ENCODE data around the gene FMNL2. TPM values are rescaled to one million over a fixed set of nuclear protein-coding genes. Genes with fewer than 3 reads are reported as not detected.
A peak's percentile ranks its signal among the peaks of the same experiment; 100 is the strongest.
"Not testable (repeated sequence)": the region's sequence is repeated elsewhere in the genome, so short reads cannot be mapped to it uniquely, and the experiment has no call there.

FMNL2 gene
- total and polyA plus RNA-seq, 8 donors: 7.8 to 100.0 (median 36.5) TPM

- no peaks in the 10 kb centered on the region for H3K36me3 ChIP-seq
- WGBS, 5 donors: 23 to 37% (median 30%) methylated on average over 8 of the region's 8 CpGs
- peak overlapping the region in 1 of 4 donors; percentile 17 for H3K4me3 ChIP-seq
- intact Hi-C loops (cut with DNase I; ENCODE audit: low total_unique reads): no loop called here
- TF ChIP-seq CTCF (IDR thresholded peaks at IDR 0.05) (no peak), POLR2A (IDR thresholded peaks at IDR 0.05) (no peak), POLR2AphosphoS5 (IDR thresholded peaks at IDR 0.05) (no peak), EP300 (IDR thresholded peaks at IDR 0.05) (no peak)
- DNase-seq: no peak
- no peaks in the 10 kb centered on the region for H3K27me3 ChIP-seq
- H3K27ac ChIP-seq: peak overlapping the region; percentile 31 to 67 (median 43)
- H3K4me1 ChIP-seq: peaks cover 52 to 100% (median 79%) of the 10 kb centered on the region in 4 donors
- H3K9me3 ChIP-seq: no peaks in the 10 kb centered on the region
Measured at GRCh38 chr2:152468899-152469692, 134.1 kb downstream of the FMNL2 start.

GRCh38 chr2:152470861-152471854 is 136.2 kb downstream of the FMNL2 start:
- Histone ChIP-seq H3K4me1 (peaks cover 56 to 97% (median 72%) of the 10 kb centered on the region in 4 donors), H3K4me3 (no peak overlapping the region), H3K36me3 (no peaks in the 10 kb centered on the region), H3K27me3 (no peaks in the 10 kb centered on the region), H3K9me3 (no peaks in the 10 kb centered on the region), H3K27ac (peak overlapping the region; percentile 56 to 82 (median 69))
- intact Hi-C loops (cut with DNase I; ENCODE audit: low total_unique reads): no loop called here
- TF ChIP-seq CTCF (IDR thresholded peaks at IDR 0.05) (no peak), POLR2A (IDR thresholded peaks at IDR 0.05) (no peak), EP300 (IDR thresholded peaks at IDR 0.05) (no peak), POLR2AphosphoS5 (IDR thresholded peaks at IDR 0.05) (no peak)
- no peak for DNase-seq
- WGBS, 5 donors: 14 to 30% (median 20%) methylated on average over 12 of the region's 12 CpGs

DNA sequence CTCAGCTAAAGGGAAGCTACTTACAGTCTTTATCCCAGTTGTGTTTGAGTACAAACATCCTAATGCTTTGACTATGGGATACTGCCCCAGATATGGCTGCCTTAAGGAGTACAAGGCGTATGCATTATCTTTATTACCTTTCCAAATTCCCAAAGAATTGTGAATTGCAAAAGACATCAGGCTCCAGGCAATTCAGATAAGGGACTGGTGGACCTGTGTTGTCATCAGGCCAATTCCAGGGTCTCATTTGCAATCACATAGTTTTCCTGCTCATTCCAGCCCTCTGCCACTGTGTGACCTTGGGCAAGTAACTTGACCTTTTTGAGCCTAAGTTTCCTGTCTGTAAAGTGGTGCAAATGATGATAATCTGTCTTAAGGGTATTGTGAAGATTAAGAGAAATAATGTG is 137.5 kb downstream of the FMNL2 start:
- Histone ChIP-seq H3K27ac (peak overlapping the region in 3 of 5 donors; percentile 25 to 69 (median 56)), H3K4me3 (no peak overlapping the region), H3K27me3 (no peaks in the 10 kb centered on the region), H3K4me1 (peaks cover 47 to 84% (median 60%) of the 10 kb centered on the region in 4 donors), H3K9me3 (no peaks in the 10 kb centered on the region), H3K36me3 (no peaks in the 10 kb centered on the region)
- no peak for DNase-seq
- WGBS, 5 donors: 52 to 76% (median 55%) methylated on average over 1 of the region's 1 CpG
- intact Hi-C loops (cut with DNase I; ENCODE audit: low total_unique reads): no loop called here
- TF ChIP-seq CTCF (IDR thresholded peaks at IDR 0.05): no peak
- no peak for TF ChIP-seq POLR2AphosphoS5 (IDR thresholded peaks at IDR 0.05)
- no peak for TF ChIP-seq EP300 (IDR thresholded peaks at IDR 0.05)
- no peak for TF ChIP-seq POLR2A (IDR thresholded peaks at IDR 0.05)

- TF ChIP-seq POLR2AphosphoS5 (IDR thresholded peaks at IDR 0.05) (no peak), CTCF (IDR thresholded peaks at IDR 0.05) (no peak), POLR2A (IDR thresholded peaks at IDR 0.05) (no peak), EP300 (IDR thresholded peaks at IDR 0.05) (no peak)
Measured at GRCh38 chr2:152473151-152473857, 138.3 kb downstream of the FMNL2 start.

DNA sequence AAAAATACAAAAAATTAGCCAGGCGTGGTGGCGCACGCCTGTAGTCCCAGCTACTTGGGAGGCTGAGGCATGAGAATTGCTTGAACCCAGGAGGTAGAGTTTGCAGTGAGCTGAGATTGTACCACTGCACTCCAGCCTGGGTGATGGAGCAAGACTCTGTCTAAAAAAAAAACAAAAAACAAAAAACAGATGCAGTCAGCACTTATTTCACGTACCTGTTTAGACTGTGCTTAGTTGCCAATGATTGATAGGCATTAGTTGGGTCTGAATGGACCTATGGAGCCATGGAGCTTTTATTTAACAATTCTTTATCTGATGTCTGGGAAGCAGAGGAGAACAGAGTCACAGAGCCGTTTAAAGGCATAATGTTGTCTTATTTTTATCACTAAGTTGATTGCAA is 139.5 kb downstream of the FMNL2 start:
- not testable (repeated sequence) for H3K27ac ChIP-seq

More at GRCh38 chr2:152473151-152473857, 138.3 kb downstream of the FMNL2 start:
- Histone ChIP-seq H3K4me1 (peaks cover 39 to 76% (median 53%) of the 10 kb centered on the region in 4 donors), H3K36me3 (no peaks in the 10 kb centered on the region), H3K4me3 (no peak overlapping the region), H3K9me3 (no peaks in the 10 kb centered on the region), H3K27ac (peak overlapping the region in 2 of 5 donors; percentile 11 to 26), H3K27me3 (no peaks in the 10 kb centered on the region)
- intact Hi-C loops (cut with DNase I; ENCODE audit: low total_unique reads): no loop called here
- 48 to 73% (median 51%) methylated on average over 1 of the region's 1 CpG for WGBS, 5 donors
- DNase-seq: no peak

More for the DNA sequence above, 139.5 kb downstream of the FMNL2 start:
- 70 to 85% (median 78%) methylated on average over 5 of the region's 5 CpGs for WGBS, 5 donors
- intact Hi-C loops (cut with DNase I; ENCODE audit: low total_unique reads); H3K9me3 ChIP-seq; H3K36me3 ChIP-seq; H3K4me3 ChIP-seq; H3K27me3 ChIP-seq; DNase-seq: not testable (repeated sequence)
- peaks cover 27 to 64% (median 44%) of the 10 kb centered on the region in 4 donors for H3K4me1 ChIP-seq

Data from stomach (tissue), 9 donors.